Measurements from ENCODE around the gene HTR7. TPM values are rescaled to one million over a fixed set of nuclear protein-coding genes. Genes with fewer than 3 reads are reported as not detected.

Gene HTR7
- total and polyA plus RNA-seq, 9 of the 15 experiments (the other 6 are each of a cell fraction or from before 2014, with no cell fraction given) = 0.07 to 0.33 (median 0.18) TPM

- TF ChIP-seq, protein P1, sequence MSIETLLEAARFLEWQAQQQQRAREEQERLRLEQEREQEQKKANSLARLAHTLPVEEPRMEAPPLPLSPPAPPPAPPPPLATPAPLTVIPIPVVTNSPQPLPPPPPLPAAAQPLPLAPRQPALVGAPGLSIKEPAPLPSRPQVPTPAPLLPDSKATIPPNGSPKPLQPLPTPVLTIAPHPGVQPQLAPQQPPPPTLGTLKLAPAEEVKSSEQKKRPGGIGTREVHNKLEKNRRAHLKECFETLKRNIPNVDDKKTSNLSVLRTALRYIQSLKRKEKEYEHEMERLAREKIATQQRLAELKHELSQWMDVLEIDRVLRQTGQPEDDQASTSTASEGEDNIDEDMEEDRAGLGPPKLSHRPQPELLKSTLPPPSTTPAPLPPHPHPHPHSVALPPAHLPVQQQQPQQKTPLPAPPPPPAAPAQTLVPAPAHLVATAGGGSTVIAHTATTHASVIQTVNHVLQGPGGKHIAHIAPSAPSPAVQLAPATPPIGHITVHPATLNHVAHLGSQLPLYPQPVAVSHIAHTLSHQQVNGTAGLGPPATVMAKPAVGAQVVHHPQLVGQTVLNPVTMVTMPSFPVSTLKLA (conservative IDR thresholded peaks at IDR 0.05) = no peak
- TF ChIP-seq HDAC3 (IDR thresholded peaks at IDR 0.05; ENCODE audit: borderline replicate concordance, partially characterized antibody) (no peak), SREBF1 (IDR thresholded peaks at IDR 0.05; ENCODE audit: borderline replicate concordance, low read depth, low read length) (no peak), EWSR1 (IDR thresholded peaks at IDR 0.05; ENCODE audit: borderline replicate concordance, low read depth, partially characterized antibody) (no peak), NCOA4 (IDR thresholded peaks at IDR 0.05; ENCODE audit: partially characterized antibody) (no peak), ASH1L (IDR thresholded peaks at IDR 0.05; ENCODE audit: borderline replicate concordance, low read depth, partially characterized antibody) (no peak), ZNF589 (CRISPR knock-in tag; IDR thresholded peaks at IDR 0.05; ENCODE audit: low read depth) (no peak), ZNF217 (CRISPR knock-in tag; IDR thresholded peaks at IDR 0.05) (no peak), CBX3 (IDR thresholded peaks at IDR 0.05; ENCODE audit: borderline replicate concordance in 1 of 2, low read length in 2 of 2) (0 out of 3 replicates have a peak, but pooled peaks of 1 of the 2 experiments have one; percentile 35), ZKSCAN8 (CRISPR knock-in tag; IDR thresholded peaks at IDR 0.05) (peak; percentile 87), SAFB (IDR thresholded peaks at IDR 0.05; ENCODE audit: borderline replicate concordance, low read depth, low read length) (no peak), ZBTB8A (IDR thresholded peaks at IDR 0.05; ENCODE audit: partially characterized antibody) (no peak), CBX8 (IDR thresholded peaks at IDR 0.05; ENCODE audit: borderline replicate concordance, extremely low read depth, low read depth, low read length, poor library complexity, severe bottlenecking) (no peak), TAF7 (tag; IDR thresholded peaks at IDR 0.05) (no peak), ZNF707 (CRISPR knock-in tag; conservative IDR thresholded peaks at IDR 0.05) (no peak), ZNF134 (CRISPR knock-in tag; conservative IDR thresholded peaks at IDR 0.05) (no peak), RAD21 (CRISPR knock-in tag; conservative IDR thresholded peaks at IDR 0.05 in 1 of 2, IDR thresholded peaks at IDR 0.05 in 1 of 2) (peak; percentile 22 to 53; a peak in 3 of 4 replicates), PHF20 (IDR thresholded peaks at IDR 0.05; ENCODE audit: partially characterized antibody) (no peak), ZBTB43 (CRISPR knock-in tag; IDR thresholded peaks at IDR 0.05) (no peak)
- TF ChIP-seq, protein P2, sequence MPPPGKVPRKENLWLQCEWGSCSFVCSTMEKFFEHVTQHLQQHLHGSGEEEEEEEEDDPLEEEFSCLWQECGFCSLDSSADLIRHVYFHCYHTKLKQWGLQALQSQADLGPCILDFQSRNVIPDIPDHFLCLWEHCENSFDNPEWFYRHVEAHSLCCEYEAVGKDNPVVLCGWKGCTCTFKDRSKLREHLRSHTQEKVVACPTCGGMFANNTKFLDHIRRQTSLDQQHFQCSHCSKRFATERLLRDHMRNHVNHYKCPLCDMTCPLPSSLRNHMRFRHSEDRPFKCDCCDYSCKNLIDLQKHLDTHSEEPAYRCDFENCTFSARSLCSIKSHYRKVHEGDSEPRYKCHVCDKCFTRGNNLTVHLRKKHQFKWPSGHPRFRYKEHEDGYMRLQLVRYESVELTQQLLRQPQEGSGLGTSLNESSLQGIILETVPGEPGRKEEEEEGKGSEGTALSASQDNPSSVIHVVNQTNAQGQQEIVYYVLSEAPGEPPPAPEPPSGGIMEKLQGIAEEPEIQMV (tag; conservative IDR thresholded peaks at IDR 0.05; ENCODE audit: low read depth) = no peak
- TF ChIP-seq, protein P3, sequence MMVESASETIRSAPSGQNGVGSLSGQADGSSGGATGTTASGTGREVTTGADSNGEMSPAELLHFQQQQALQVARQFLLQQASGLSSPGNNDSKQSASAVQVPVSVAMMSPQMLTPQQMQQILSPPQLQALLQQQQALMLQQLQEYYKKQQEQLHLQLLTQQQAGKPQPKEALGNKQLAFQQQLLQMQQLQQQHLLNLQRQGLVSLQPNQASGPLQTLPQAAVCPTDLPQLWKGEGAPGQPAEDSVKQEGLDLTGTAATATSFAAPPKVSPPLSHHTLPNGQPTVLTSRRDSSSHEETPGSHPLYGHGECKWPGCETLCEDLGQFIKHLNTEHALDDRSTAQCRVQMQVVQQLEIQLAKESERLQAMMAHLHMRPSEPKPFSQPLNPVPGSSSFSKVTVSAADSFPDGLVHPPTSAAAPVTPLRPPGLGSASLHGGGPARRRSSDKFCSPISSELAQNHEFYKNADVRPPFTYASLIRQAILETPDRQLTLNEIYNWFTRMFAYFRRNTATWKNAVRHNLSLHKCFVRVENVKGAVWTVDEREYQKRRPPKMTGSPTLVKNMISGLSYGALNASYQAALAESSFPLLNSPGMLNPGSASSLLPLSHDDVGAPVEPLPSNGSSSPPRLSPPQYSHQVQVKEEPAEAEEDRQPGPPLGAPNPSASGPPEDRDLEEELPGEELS (CRISPR knock-in tag; IDR thresholded peaks at IDR 0.05; ENCODE audit: borderline replicate concordance) = no peak
Measured at GRCh38 chr10:90871279-90871765, 13.5 kb upstream of the HTR7 start (continued).

Measured in K562 (cell line).